Measurements from ENCODE around the gene TCF3. TPM values are rescaled to one million over a fixed set of nuclear protein-coding genes. Genes with fewer than 3 reads are reported as not detected.
"Not testable (repeated sequence)": the region's sequence is repeated elsewhere in the genome, so short reads cannot be mapped to it uniquely, and the experiment has no call there.

TCF3 gene
- total and polyA plus RNA-seq, 2 experiments from 2014 or later: 76.7 to 125 TPM

GRCh38 chr19:1665565-1666047, 13.2 kb upstream of the TCF3 start:
- Histone ChIP-seq H3K27ac (no peak overlapping the region), H2AFZ (no peak overlapping the region), H3K9me3 (ENCODE audit: low read depth) (no peaks in the 10 kb centered on the region), H3K4me2 (no peak overlapping the region), H4K20me1 (ENCODE audit: insufficient read depth, poor library complexity, severe bottlenecking) (no peaks in the 10 kb centered on the region), H3K9me2 (replicated peaks; ENCODE audit: insufficient read depth) (no peaks in the 10 kb centered on the region), H3K4me3 (no peak overlapping the region), H3K27me3 (peaks cover 29% of the 10 kb centered on the region), H3K36me3 (replicated peaks; ENCODE audit: insufficient read depth, low read depth) (no peaks in the 10 kb centered on the region), H3K4me1 (ENCODE audit: insufficient read depth) (peaks cover 21% of the 10 kb centered on the region), H3K79me2 (no peaks in the 10 kb centered on the region)
- 57% methylated on average over 9 of the region's 12 CpGs for WGBS (ENCODE audit: low lambda C conversion rate, missing lambda C conversion rate)
- no peak for TF ChIP-seq EZH2phosphoT487 (IDR thresholded peaks at IDR 0.05; ENCODE audit: low read depth, severe bottlenecking, unreplicated experiment)
- TF ChIP-seq EZH2 (IDR thresholded peaks at IDR 0.05; ENCODE audit: borderline replicate concordance): no peak
- TF ChIP-seq, protein P1, sequence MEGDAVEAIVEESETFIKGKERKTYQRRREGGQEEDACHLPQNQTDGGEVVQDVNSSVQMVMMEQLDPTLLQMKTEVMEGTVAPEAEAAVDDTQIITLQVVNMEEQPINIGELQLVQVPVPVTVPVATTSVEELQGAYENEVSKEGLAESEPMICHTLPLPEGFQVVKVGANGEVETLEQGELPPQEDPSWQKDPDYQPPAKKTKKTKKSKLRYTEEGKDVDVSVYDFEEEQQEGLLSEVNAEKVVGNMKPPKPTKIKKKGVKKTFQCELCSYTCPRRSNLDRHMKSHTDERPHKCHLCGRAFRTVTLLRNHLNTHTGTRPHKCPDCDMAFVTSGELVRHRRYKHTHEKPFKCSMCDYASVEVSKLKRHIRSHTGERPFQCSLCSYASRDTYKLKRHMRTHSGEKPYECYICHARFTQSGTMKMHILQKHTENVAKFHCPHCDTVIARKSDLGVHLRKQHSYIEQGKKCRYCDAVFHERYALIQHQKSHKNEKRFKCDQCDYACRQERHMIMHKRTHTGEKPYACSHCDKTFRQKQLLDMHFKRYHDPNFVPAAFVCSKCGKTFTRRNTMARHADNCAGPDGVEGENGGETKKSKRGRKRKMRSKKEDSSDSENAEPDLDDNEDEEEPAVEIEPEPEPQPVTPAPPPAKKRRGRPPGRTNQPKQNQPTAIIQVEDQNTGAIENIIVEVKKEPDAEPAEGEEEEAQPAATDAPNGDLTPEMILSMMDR (IDR thresholded peaks at IDR 0.05; ENCODE audit: poor library complexity): no peak
- DNase-seq (ENCODE audit: low spot score): no peak

DNA sequence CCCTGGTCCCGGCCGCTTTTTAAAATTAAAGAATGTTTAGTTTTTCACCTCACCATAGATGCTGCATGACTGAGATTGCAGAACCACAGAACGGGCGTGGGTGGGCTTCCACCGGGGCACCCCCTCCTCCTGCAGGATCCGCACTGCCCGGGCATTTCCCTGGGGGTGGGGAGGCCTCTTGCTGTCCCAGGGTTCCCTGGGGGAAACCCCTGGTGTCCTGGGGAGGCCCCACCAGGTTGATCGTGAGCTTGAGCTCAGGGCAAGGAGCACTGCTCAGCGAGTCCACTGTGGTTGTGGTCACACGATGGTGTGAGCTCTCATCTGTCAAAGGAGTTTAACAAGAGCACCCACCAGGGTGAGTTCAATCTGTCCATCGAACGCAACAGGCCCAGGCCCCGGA, 11.4 kb upstream of the TCF3 start:
- no peaks in the 10 kb centered on the region for H3K9me2 ChIP-seq (replicated peaks; ENCODE audit: insufficient read depth)
- DNase-seq (ENCODE audit: low spot score): no peak
- WGBS (ENCODE audit: low lambda C conversion rate, missing lambda C conversion rate): 89% methylated on average over 12 of the region's 13 CpGs
- no peak overlapping the region for H3K27ac ChIP-seq
- H4K20me1 ChIP-seq (ENCODE audit: insufficient read depth, poor library complexity, severe bottlenecking): no peaks in the 10 kb centered on the region
- TF ChIP-seq EZH2 (IDR thresholded peaks at IDR 0.05; ENCODE audit: borderline replicate concordance) (no peak), EZH2phosphoT487 (IDR thresholded peaks at IDR 0.05; ENCODE audit: low read depth, severe bottlenecking, unreplicated experiment) (no peak)
- TF ChIP-seq, protein P1 (IDR thresholded peaks at IDR 0.05; ENCODE audit: poor library complexity): no peak
- H3K4me3 ChIP-seq: no peak overlapping the region
- no peaks in the 10 kb centered on the region for H3K9me3 ChIP-seq (ENCODE audit: low read depth)
- H3K79me2 ChIP-seq: no peaks in the 10 kb centered on the region
- H3K27me3 ChIP-seq: peaks cover 13% of the 10 kb centered on the region
- H2AFZ ChIP-seq: no peak overlapping the region
- H3K4me1 ChIP-seq (ENCODE audit: insufficient read depth): peaks cover 17% of the 10 kb centered on the region
- H3K4me2 ChIP-seq: no peak overlapping the region
- no peaks in the 10 kb centered on the region for H3K36me3 ChIP-seq (replicated peaks; ENCODE audit: insufficient read depth, low read depth)

DNA sequence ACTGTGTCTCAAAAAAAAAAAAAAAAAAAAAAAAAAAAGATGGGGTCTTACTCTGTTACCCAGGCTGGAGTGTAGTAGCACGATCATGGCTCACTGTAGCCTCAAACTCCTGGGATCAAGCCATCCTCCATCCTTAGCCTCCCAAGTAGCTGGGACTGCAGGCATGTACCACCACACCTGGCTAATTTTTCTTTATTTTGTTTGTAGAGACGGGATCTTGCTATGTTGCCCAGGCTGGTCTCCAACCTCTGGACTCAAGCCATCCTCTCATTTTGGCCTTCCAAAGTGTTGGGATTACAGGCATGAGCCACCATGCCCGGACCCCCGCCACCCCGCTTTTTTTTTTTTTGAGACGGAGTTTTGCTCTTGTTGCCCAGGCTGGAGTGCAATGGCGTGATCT, 10.8 kb upstream of the TCF3 start:
- not testable (repeated sequence) for H3K9me2 ChIP-seq (replicated peaks; ENCODE audit: insufficient read depth); H4K20me1 ChIP-seq (ENCODE audit: insufficient read depth, poor library complexity, severe bottlenecking); DNase-seq (ENCODE audit: low spot score); H3K27me3 ChIP-seq; H3K9me3 ChIP-seq (ENCODE audit: low read depth); H3K79me2 ChIP-seq; H3K4me2 ChIP-seq; H3K4me3 ChIP-seq; H3K36me3 ChIP-seq (replicated peaks; ENCODE audit: insufficient read depth, low read depth); H3K27ac ChIP-seq; H2AFZ ChIP-seq
- 88% methylated on average over 7 of the region's 7 CpGs for whole genome bisulfite sequencing (ENCODE audit: low lambda C conversion rate, missing lambda C conversion rate)
- peaks cover 12% of the 10 kb centered on the region for H3K4me1 ChIP-seq (ENCODE audit: insufficient read depth)

DNA sequence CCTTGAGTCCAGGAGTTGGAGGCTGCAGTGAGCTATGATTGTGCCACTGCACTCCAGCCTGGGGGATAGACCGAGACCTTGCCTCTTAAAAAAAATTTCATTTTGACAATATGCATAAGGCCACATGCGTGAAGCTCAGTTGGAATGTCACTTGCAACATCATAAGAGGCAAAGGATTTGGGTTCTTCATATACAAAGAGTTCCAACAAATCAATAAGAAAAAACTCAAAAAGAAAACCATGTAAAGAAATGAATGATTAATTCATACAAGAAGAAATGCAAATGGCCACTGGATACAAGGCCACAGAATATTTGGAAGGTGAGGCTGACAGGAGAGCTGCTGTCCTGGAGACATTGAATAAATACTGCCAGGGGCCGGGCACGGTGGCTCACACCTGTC, 9.6 kb upstream of the TCF3 start:
- H3K4me2 ChIP-seq: no peak overlapping the region
- H3K4me3 ChIP-seq: no peak overlapping the region
- H3K27ac ChIP-seq: no peak overlapping the region
- TF ChIP-seq EZH2phosphoT487 (IDR thresholded peaks at IDR 0.05; ENCODE audit: low read depth, severe bottlenecking, unreplicated experiment): no peak
- TF ChIP-seq, protein P1 (IDR thresholded peaks at IDR 0.05; ENCODE audit: poor library complexity): no peak
- TF ChIP-seq EZH2 (IDR thresholded peaks at IDR 0.05; ENCODE audit: borderline replicate concordance): no peak
- 94% methylated on average over 4 of the region's 4 CpGs for WGBS (ENCODE audit: low lambda C conversion rate, missing lambda C conversion rate)
- no peaks in the 10 kb centered on the region for H3K9me2 ChIP-seq (replicated peaks; ENCODE audit: insufficient read depth)
- H3K9me3 ChIP-seq (ENCODE audit: low read depth): no peaks in the 10 kb centered on the region
- H3K27me3 ChIP-seq: no peaks in the 10 kb centered on the region
- H4K20me1 ChIP-seq (ENCODE audit: insufficient read depth, poor library complexity, severe bottlenecking): no peaks in the 10 kb centered on the region
- no peaks in the 10 kb centered on the region for H3K36me3 ChIP-seq (replicated peaks; ENCODE audit: insufficient read depth, low read depth)
- H3K79me2 ChIP-seq: no peaks in the 10 kb centered on the region
- H3K4me1 ChIP-seq (ENCODE audit: insufficient read depth): peaks cover 3% of the 10 kb centered on the region
- no peak overlapping the region for H2AFZ ChIP-seq
- DNase-seq (ENCODE audit: low spot score): no peak

Measured in hepatocyte (in vitro differentiated cells).